Mesenchymal stem cell (in vitro differentiated cells and primary cell): ENCODE measurements around the gene CLIP1.

ENCODE experiments used
- DNase-seq: peaks from one replicate; pipeline ENCODE4 v3.0.0-alpha.2; 2013
- H2AFZ ChIP-seq: one replicate; pipeline ENCODE4 v1.6.1; 2013; ENCODE audit warnings: low read depth, mild to moderate bottlenecking, control low read depth, inconsistent platforms, low read length, moderate library complexity
- H2AK5ac ChIP-seq: 2 replicates; pipeline ENCODE4 v1.6.1; 2013; ENCODE audit warnings: low read length, moderate library complexity, mild to moderate bottlenecking, inconsistent platforms; ENCODE audit not compliant: severe bottlenecking
- H2BK120ac ChIP-seq: one replicate; pipeline ENCODE4 v1.6.1; 2013; ENCODE audit warnings: low read depth, mild to moderate bottlenecking, inconsistent platforms, low read length, moderate library complexity
- H2BK12ac ChIP-seq, 2 experiments: one replicate each; pipeline ENCODE4 v1.6.1; 2013; ENCODE audit warnings: inconsistent platforms in 2 of 2, low read length in 2 of 2, mild to moderate bottlenecking in 2 of 2, moderate library complexity in 2 of 2, control low read depth in 1 of 2
- H2BK15ac ChIP-seq: one replicate; pipeline ENCODE4 v1.6.1; 2013; ENCODE audit warnings: mild to moderate bottlenecking, low read depth, inconsistent platforms; ENCODE audit not compliant: poor library complexity, severe bottlenecking
- H2BK5ac ChIP-seq: 2 replicates; pipeline ENCODE4 v1.6.1; 2013; ENCODE audit warnings: low read depth, mild to moderate bottlenecking, low read length, control low read depth, inconsistent platforms; ENCODE audit not compliant: poor library complexity, severe bottlenecking
- H3K14ac ChIP-seq, 2 experiments: one replicate each; pipeline ENCODE4 v1.6.1; 2013; ENCODE audit warnings: inconsistent platforms in 2 of 2, low read length in 2 of 2, control low read depth in 1 of 2, mild to moderate bottlenecking in 1 of 2, moderate library complexity in 1 of 2
- H3K18ac ChIP-seq, 2 experiments: one replicate each; pipeline ENCODE4 v1.6.1; 2013; ENCODE audit warnings: inconsistent platforms in 2 of 2, low read length in 2 of 2, control low read depth in 1 of 2, low read depth in 1 of 2, mild to moderate bottlenecking in 1 of 2
- H3K23ac ChIP-seq, 2 experiments: one replicate each; pipeline ENCODE4 v1.6.1; 2013; ENCODE audit warnings: inconsistent platforms in 2 of 2, low read length in 2 of 2, mild to moderate bottlenecking in 2 of 2, moderate library complexity in 2 of 2, control low read depth in 1 of 2
- H3K27ac ChIP-seq: 2 replicates; pipeline ENCODE4 v1.5.1; 2013; ENCODE audit warnings: mild to moderate bottlenecking, moderate library complexity, low read length, control low read depth, inconsistent platforms; ENCODE audit not compliant: poor library complexity, severe bottlenecking
- H3K27me3 ChIP-seq, 2 experiments: 2 replicates each; pipeline versions ENCODE4 v1.6.1 to v1.7.0; 2013; ENCODE audit warnings: low read length in 2 of 2, mild to moderate bottlenecking in 2 of 2, moderate library complexity in 2 of 2, control low read depth in 1 of 2, inconsistent platforms in 1 of 2; ENCODE audit not compliant: control insufficient read depth in 1 of 2, insufficient read depth in 1 of 2
- H3K36me3 ChIP-seq, 2 experiments: 2 replicates each; pipeline versions ENCODE4 v1.6.1 to v1.7.0; 2013; ENCODE audit warnings: low read length in 2 of 2, control low read depth in 1 of 2, inconsistent platforms in 1 of 2, low read depth in 1 of 2, mild to moderate bottlenecking in 1 of 2; ENCODE audit not compliant: insufficient read depth in 2 of 2, control insufficient read depth in 1 of 2
- H3K4ac ChIP-seq, 2 experiments: one replicate each; pipeline ENCODE4 v1.6.1; 2013; ENCODE audit warnings: inconsistent platforms in 2 of 2, low read length in 2 of 2, mild to moderate bottlenecking in 2 of 2, moderate library complexity in 2 of 2, control low read depth in 1 of 2, low read depth in 1 of 2
- H3K4me1 ChIP-seq: 2 replicates; pipeline ENCODE4 v1.6.1; 2013; ENCODE audit warnings: low read depth, low read length, control low read depth; ENCODE audit not compliant: control insufficient read depth, insufficient read depth
- H3K4me2 ChIP-seq: 2 replicates; pipeline ENCODE4 v1.6.1; 2013; ENCODE audit warnings: low read length, mild to moderate bottlenecking, inconsistent platforms; ENCODE audit not compliant: poor library complexity, severe bottlenecking
- H3K4me3 ChIP-seq, 2 experiments: 2 replicates each; pipeline versions ENCODE4 v1.5.1 to v1.7.0; 2013; ENCODE audit warnings: low read length in 2 of 2, mild to moderate bottlenecking in 2 of 2, control low read depth in 1 of 2, low read depth in 1 of 2; ENCODE audit not compliant: insufficient read depth in 1 of 2
- H3K79me1 ChIP-seq: replicated peaks from 2 replicates; pipeline ENCODE4 v1.6.1; 2013; ENCODE audit warnings: mild to moderate bottlenecking, control low read depth, low read length, inconsistent platforms; ENCODE audit not compliant: poor library complexity, severe bottlenecking
- H3K9ac ChIP-seq: 2 replicates; pipeline ENCODE4 v1.7.0; 2013; ENCODE audit warnings: mild to moderate bottlenecking, low read length, moderate library complexity
- H3K9me3 ChIP-seq: 2 replicates; pipeline ENCODE4 v1.7.0; 2013; ENCODE audit warnings: mild to moderate bottlenecking, low read length; ENCODE audit not compliant: control insufficient read depth
- H4K8ac ChIP-seq: one replicate; pipeline ENCODE4 v1.6.1; 2013; ENCODE audit warnings: inconsistent platforms, mild to moderate bottlenecking, low read length, moderate library complexity
- H4K91ac ChIP-seq: one replicate; pipeline ENCODE4 v1.6.1; 2013; ENCODE audit warnings: mild to moderate bottlenecking, low read length, inconsistent platforms
- WGBS: methylation state at CpG from one replicate; pipeline ENCODE4 v1.1.7; 2013; ENCODE audit warnings: mixed read lengths; 5-methylcytosine and 5-hydroxymethylcytosine counted together

CLIP1 gene

DNA sequence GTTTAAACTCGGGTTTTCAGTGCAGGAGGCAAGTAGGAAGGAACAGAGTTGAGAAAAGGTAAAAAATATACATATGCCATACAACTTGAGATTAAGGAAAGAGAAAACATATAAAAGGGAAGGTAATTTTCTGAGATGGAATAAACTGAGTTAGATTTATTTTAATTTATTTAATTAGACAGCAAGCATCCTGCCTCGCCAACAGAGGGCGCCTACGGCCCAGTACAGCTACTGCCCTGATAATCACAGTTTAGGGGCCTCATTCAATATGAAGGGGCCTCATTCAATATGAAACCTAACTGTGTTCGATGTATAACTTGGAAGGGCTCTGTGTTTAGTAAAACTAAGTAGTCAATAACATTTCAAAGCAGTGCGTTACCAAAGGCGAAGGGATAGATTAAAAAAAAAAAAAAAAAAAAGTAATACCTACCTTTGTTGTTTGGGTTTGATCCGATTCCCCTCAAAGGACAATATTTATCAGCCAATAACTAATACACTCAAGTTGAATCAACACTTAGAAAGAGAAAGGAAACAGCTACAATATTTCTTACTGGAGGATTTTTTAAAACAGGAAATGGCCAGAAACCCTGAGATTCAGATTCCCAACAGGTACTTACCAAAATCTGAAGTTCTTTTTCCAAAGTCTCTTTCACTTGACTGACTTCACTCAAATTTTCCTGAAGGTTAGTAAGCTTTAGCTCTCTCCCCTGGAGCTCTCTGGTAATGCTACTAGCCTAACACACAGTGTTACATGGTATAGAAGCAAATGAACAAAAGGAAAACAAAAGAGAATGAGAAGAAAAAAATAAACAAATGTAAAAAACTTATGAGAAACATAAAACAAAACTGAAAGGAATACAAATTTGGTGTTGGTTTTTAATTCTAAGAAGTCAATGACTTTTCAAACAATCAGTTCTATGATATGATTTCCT, 86.2 kb downstream of the CLIP1 start:
- no peak overlapping the region for H2AFZ ChIP-seq
- no peak overlapping the region for H3K4me2 ChIP-seq
- H4K91ac ChIP-seq: no peak overlapping the region
- no peak overlapping the region for H3K4me3 ChIP-seq
- H2AK5ac ChIP-seq: peak overlapping the region; percentile 39
- H3K27ac ChIP-seq: no peak overlapping the region
- no peak overlapping the region for H3K23ac ChIP-seq
- no peak overlapping the region for H3K18ac ChIP-seq
- H2BK15ac ChIP-seq: no peak overlapping the region
- H3K27me3 ChIP-seq: no peaks in the 10 kb centered on the region
- peaks cover 7% of the 10 kb centered on the region for H3K79me1 ChIP-seq
- whole genome bisulfite sequencing: 56% methylated on average over 6 of the region's 8 CpGs
- no peak overlapping the region for H2BK12ac ChIP-seq
- no peak overlapping the region for H3K14ac ChIP-seq
- no peaks in the 10 kb centered on the region for H3K9me3 ChIP-seq
- no peak overlapping the region for H2BK5ac ChIP-seq
- H4K8ac ChIP-seq: no peak overlapping the region
- H3K9ac ChIP-seq: no peak overlapping the region
- no peaks in the 10 kb centered on the region for H3K4me1 ChIP-seq
- H2BK120ac ChIP-seq: no peak overlapping the region
- peak; percentile 53 for DNase-seq
- no peak overlapping the region for H3K4ac ChIP-seq
- peaks cover 19 to 78% of the 10 kb centered on the region in 2 experiments for H3K36me3 ChIP-seq

DNA sequence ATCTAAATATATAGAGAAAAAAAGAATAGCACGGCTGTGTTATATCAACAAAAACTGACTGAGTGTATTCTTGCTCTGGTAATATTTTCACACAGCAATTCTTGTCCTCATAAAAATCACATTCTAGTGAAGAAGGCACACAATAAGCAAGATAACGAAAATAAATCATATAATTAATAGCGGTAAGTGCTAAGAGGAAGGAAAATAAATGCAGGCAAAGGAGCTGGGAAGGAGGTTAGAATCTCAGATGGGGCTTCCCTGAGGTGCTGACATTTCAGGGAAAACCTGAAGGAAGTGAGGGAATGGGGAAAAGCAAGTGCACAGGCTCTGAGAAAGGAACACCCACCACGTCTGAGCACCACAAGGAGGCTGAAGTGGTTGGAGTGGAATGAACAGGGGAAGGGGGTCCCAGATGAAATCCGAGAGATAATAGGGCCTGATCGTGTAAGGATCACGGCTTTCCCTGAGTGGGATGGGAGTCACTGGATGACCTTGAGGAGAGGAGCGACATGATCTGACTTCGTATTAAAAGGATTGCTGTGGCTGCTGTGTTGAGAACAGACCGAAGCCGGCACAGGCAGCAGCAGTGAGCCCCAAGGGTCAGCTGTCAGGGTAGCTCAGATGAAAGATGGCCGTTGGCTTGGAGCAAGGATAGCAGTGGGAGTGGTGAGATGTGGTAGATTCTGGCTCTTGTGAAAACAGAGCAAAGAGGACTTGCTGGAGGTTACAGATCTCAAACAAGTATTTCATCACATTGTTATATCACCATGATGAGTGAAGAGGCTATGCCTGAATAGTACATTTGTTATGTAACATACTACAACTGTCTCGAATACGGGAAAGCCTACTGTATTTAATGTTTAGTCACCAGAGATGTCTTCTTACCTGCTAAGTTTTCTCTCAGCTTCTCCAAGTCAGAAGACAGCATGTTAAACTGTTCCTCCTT, 89.1 kb downstream of the CLIP1 start:
- Histone ChIP-seq H3K14ac (no peak overlapping the region), H3K4me3 (no peak overlapping the region), H2AFZ (no peak overlapping the region), H2BK5ac (no peak overlapping the region), H3K4me1 (no peaks in the 10 kb centered on the region), H2BK15ac (no peak overlapping the region), H3K27me3 (no peaks in the 10 kb centered on the region), H3K27ac (no peak overlapping the region), H4K8ac (no peak overlapping the region), H3K36me3 (peaks cover 35 to 69% of the 10 kb centered on the region in 2 experiments), H2AK5ac (no peak overlapping the region), H4K91ac (no peak overlapping the region), H3K9ac (peak overlapping the region; percentile 37), H3K9me3 (no peaks in the 10 kb centered on the region), H3K79me1 (peaks cover 8% of the 10 kb centered on the region), H2BK120ac (no peak overlapping the region), H3K18ac (peak overlapping the region in 1 of 2 experiments; percentile 12), H3K4me2 (no peak overlapping the region), H3K23ac (no peak overlapping the region), H3K4ac (no peak overlapping the region), H2BK12ac (no peak overlapping the region)
- 95% methylated on average over 10 of the region's 14 CpGs for WGBS
- no peak for DNase-seq

DNA sequence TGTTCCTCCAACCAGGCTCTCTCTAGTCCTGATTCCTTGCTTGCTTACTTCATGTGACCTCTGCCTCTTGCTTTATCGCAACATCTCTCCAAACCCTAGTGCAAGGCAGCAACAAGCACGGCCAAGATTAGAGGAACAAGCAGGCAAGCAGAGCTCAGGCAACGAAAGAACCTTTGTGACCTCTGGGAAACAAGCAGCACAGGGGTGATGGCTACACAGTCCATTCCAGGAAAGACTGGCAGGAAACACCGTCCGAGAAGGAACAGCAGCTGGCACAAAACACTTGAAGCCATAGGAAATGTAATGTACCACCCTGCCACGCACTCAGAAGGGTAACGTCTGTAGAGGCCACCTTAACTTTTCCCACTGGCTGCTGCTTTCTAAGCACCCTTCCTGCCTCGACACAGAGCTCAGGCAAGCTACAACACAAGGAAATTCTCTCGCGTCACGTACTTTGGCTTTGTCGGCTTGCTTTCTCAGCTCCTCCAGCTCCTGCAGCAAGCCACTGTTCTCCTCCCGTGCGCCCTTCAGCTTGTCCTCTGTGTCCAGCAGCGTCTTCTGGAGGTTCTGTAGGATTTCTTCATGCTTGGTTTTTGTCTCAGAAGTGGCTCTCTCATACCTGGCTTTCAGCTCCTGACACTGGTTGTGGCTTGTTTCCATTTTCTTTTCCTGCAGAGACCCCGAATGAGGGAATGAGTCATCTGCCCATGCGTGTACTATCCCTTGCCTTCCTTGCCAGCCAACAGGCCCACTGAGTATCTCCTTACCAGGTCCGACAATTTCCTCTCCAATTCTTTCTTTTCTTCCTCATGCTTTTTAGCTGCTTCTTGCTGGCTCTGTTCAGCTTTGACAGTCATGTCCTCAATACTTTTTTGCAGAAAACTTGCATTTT, 94.7 kb downstream of the CLIP1 start:
- Histone ChIP-seq H4K91ac (no peak overlapping the region), H3K23ac (no peak overlapping the region), H2BK120ac (no peak overlapping the region), H3K4me2 (no peak overlapping the region), H3K27ac (no peak overlapping the region), H4K8ac (no peak overlapping the region), H2AFZ (no peak overlapping the region), H3K27me3 (no peaks in the 10 kb centered on the region), H3K9ac (no peak overlapping the region), H3K18ac (no peak overlapping the region), H3K14ac (no peak overlapping the region), H2AK5ac (no peak overlapping the region), H2BK12ac (no peak overlapping the region), H3K36me3 (peaks cover 44 to 67% of the 10 kb centered on the region in 2 experiments), H2BK5ac (no peak overlapping the region), H3K4me1 (peaks cover 9% of the 10 kb centered on the region), H3K9me3 (no peaks in the 10 kb centered on the region), H2BK15ac (no peak overlapping the region), H3K4me3 (no peak overlapping the region), H3K79me1 (peaks cover 4% of the 10 kb centered on the region), H3K4ac (no peak overlapping the region)
- WGBS: 94% methylated on average over 18 of the region's 18 CpGs
- DNase-seq: no peak
